WTC11 (cell line): ENCODE results near the gene RTBDN. TPM values are rescaled to one million over a fixed set of nuclear protein-coding genes. Genes with fewer than 3 reads are reported as not detected.

Source experiments
- ATF1 ChIP-seq: sonication (generic); formaldehyde crosslinking; IDR thresholded peaks from 2 replicates; pipeline ENCODE4 v1.8.1; 2023; ENCODE audit warnings: mild to moderate bottlenecking, moderate library complexity, missing genetic modification reagents
- ATF2 ChIP-seq: sonication (generic); formaldehyde crosslinking; IDR thresholded peaks from 2 replicates; pipeline ENCODE4 v1.8.1; 2022; ENCODE audit warnings: low read depth, missing genetic modification reagents, borderline replicate concordance
- ATF6 ChIP-seq: sonication (generic); formaldehyde crosslinking; IDR thresholded peaks from 2 replicates; pipeline ENCODE4 v1.8.1; 2023; ENCODE audit warnings: mild to moderate bottlenecking, missing genetic modification reagents
- CBFB ChIP-seq: sonication (generic); formaldehyde crosslinking; IDR thresholded peaks from 2 replicates; pipeline ENCODE4 v1.8.1; 2022; ENCODE audit warnings: mild to moderate bottlenecking, low read depth, missing genetic modification reagents
- E2F5 ChIP-seq: sonication (generic); formaldehyde crosslinking; IDR thresholded peaks from 2 replicates; pipeline ENCODE4 v1.8.1; 2022; ENCODE audit warnings: mild to moderate bottlenecking, moderate library complexity, missing genetic modification reagents
- ELF4 ChIP-seq: sonication (generic); formaldehyde crosslinking; IDR thresholded peaks from 2 replicates; pipeline ENCODE4 v1.8.1; 2022; ENCODE audit warnings: low read depth, mild to moderate bottlenecking, moderate library complexity, missing genetic modification reagents
- EMX1 ChIP-seq: fragments of 250-450 bp; sonication (Bioruptor Pico); IDR thresholded peaks from 2 replicates; pipeline ENCODE4 v1.8.0; 2021; ENCODE audit warnings: mild to moderate bottlenecking
- FOXP4 ChIP-seq: sonication (generic); formaldehyde crosslinking; IDR thresholded peaks from 2 replicates; pipeline ENCODE4 v1.8.0; 2022; ENCODE audit warnings: mild to moderate bottlenecking, missing genetic modification reagents
- GRHL2 ChIP-seq: fragments of 250-450 bp; sonication (Bioruptor Pico); IDR thresholded peaks from 2 replicates; pipeline ENCODE4 v1.8.0; 2022; ENCODE audit warnings: mild to moderate bottlenecking, moderate library complexity; ENCODE audit not compliant: insufficient replicate concordance, severe bottlenecking
- GTF2I ChIP-seq: fragments of 250-450 bp; sonication (Bioruptor Pico); conservative IDR thresholded peaks from 2 replicates; pipeline ENCODE4 v1.4.0; 2021; ENCODE audit warnings: mild to moderate bottlenecking
- HMGA2 ChIP-seq: fragments of 250-450 bp; sonication (Bioruptor Pico); IDR thresholded peaks from 2 replicates; pipeline ENCODE4 v1.4.0; 2021; ENCODE audit warnings: mild to moderate bottlenecking, moderate library complexity
- HMGXB4 ChIP-seq: sonication (generic); formaldehyde crosslinking; IDR thresholded peaks from 2 replicates; pipeline ENCODE4 v1.8.1; 2023; ENCODE audit warnings: mild to moderate bottlenecking, moderate library complexity, missing genetic modification reagents
- IRF2 ChIP-seq: sonication (generic); formaldehyde crosslinking; IDR thresholded peaks from 2 replicates; pipeline ENCODE4 v1.8.0; 2022; ENCODE audit warnings: low read depth, missing genetic modification reagents, borderline replicate concordance
- JAZF1 ChIP-seq: fragments of 250-450 bp; sonication (Bioruptor Pico); IDR thresholded peaks from 2 replicates; pipeline ENCODE4 v1.9.0; 2021; ENCODE audit warnings: moderate library complexity, mild to moderate bottlenecking, inconsistent platforms
- NFATC4 ChIP-seq: fragments of 250-450 bp; sonication (Bioruptor Pico); IDR thresholded peaks from 2 replicates; pipeline ENCODE4 v1.9.0; 2021; ENCODE audit warnings: mild to moderate bottlenecking
- SMAD3 ChIP-seq: sonication (generic); formaldehyde crosslinking; IDR thresholded peaks from 2 replicates; pipeline ENCODE4 v1.8.0; 2022; ENCODE audit warnings: missing genetic modification reagents, mild to moderate bottlenecking, borderline replicate concordance
- SP1 ChIP-seq: sonication (generic); formaldehyde crosslinking; conservative IDR thresholded peaks from 2 replicates; pipeline ENCODE4 v1.8.1; 2022; ENCODE audit warnings: missing genetic modification reagents
- TCF7 ChIP-seq: sonication (generic); formaldehyde crosslinking; IDR thresholded peaks from 2 replicates; pipeline ENCODE4 v1.8.0; 2022; ENCODE audit warnings: mild to moderate bottlenecking, low read depth, missing genetic modification reagents, moderate library complexity
- USF2 ChIP-seq: sonication (generic); formaldehyde crosslinking; IDR thresholded peaks from 2 replicates; pipeline ENCODE4 v1.8.1; 2023; ENCODE audit warnings: mild to moderate bottlenecking, missing genetic modification reagents, moderate library complexity
- ZMAT4 ChIP-seq: fragments of 250-450 bp; sonication (Bioruptor Pico); IDR thresholded peaks from 2 replicates; pipeline ENCODE4 v1.9.0; 2021; ENCODE audit warnings: mild to moderate bottlenecking
- ZNF219 ChIP-seq: sonication (generic); formaldehyde crosslinking; IDR thresholded peaks from 2 replicates; pipeline ENCODE4 v1.8.0; 2023; ENCODE audit warnings: missing genetic modification reagents, mild to moderate bottlenecking, borderline replicate concordance
- ZNF423 ChIP-seq: fragments of 250-450 bp; sonication (Bioruptor Pico); IDR thresholded peaks from 2 replicates; pipeline ENCODE4 v2.1.2; 2022; ENCODE audit warnings: mild to moderate bottlenecking, moderate library complexity
- ZNF425 ChIP-seq: fragments of 250-450 bp; sonication (Bioruptor Pico); conservative IDR thresholded peaks from 2 replicates; pipeline ENCODE4 v1.9.0; 2021; ENCODE audit warnings: mild to moderate bottlenecking
- total RNA-seq: library from RNA; stranded (reverse); gene quantifications from 3 replicates; pipeline ENCODE4 v1.2.3, GENCODE V29; 2021

The RTBDN gene
- total RNA-seq, 1 experiment from 2014 or later, result 2.4 TPM

GRCh38 chr19:12801466-12802266, 32.7 kb downstream of the RTBDN start, which contains the start of the genes PRDX2 and THSD8 (continued):
- TF ChIP-seq HMGXB4 (CRISPR knock-in tag), result peak; percentile 87; the same call in 1 of the 2 replicates
- no peak for TF ChIP-seq JAZF1 (CRISPR knock-in tag)
- no peak for TF ChIP-seq HMGA2 (CRISPR knock-in tag)
- no peak for TF ChIP-seq IRF2
- TF ChIP-seq CBFB (CRISPR knock-in tag), result 0 out of 2 replicates have a peak, but pooled peaks have one; percentile 81
- TF ChIP-seq ATF6 (CRISPR knock-in tag), result no peak
- TF ChIP-seq E2F5 (CRISPR knock-in tag), result 0 out of 2 replicates have a peak, but pooled peaks have one; percentile 72
- TF ChIP-seq ATF1 (CRISPR knock-in tag), result no peak
- TF ChIP-seq SP1, result peak; percentile 44
- no peak for TF ChIP-seq ATF2 (CRISPR knock-in tag)
- peak; percentile 63; the same call in 1 of the 2 replicates for TF ChIP-seq FOXP4 (CRISPR knock-in tag)
- TF ChIP-seq ZMAT4, result no peak
- TF ChIP-seq ELF4 (CRISPR knock-in tag), result 0 out of 2 replicates have a peak, but pooled peaks have one; percentile 54
- TF ChIP-seq USF2 (CRISPR knock-in tag), result no peak
- TF ChIP-seq ZNF423 (CRISPR knock-in tag), result no peak
- no peak for TF ChIP-seq NFATC4
- no peak for TF ChIP-seq ZNF425 (CRISPR knock-in tag)
- no peak for TF ChIP-seq TCF7 (CRISPR knock-in tag)
- TF ChIP-seq SMAD3 (CRISPR knock-in tag), result peak; percentile 68; the same call in 1 of the 2 replicates
- no peak; the same call in 1 of the 2 replicates for TF ChIP-seq ZNF219 (CRISPR knock-in tag)
- no peak for TF ChIP-seq GRHL2 (CRISPR knock-in tag)
- no peak for TF ChIP-seq GTF2I (CRISPR knock-in tag)
- no peak for TF ChIP-seq EMX1
